Ascending aorta (tissue), 2 donors: ENCODE results near the gene LGALS1. TPM values are rescaled to one million over a fixed set of nuclear protein-coding genes. Genes with fewer than 3 reads are reported as not detected.

Source experiments
- DNase-seq, 2 donors: peaks; one replicate each; pipeline ENCODE4 v3.0.0-alpha.2; 2019; ENCODE audit warnings: low spot score in 2 of 2
- H3K27ac ChIP-seq, 2 donors: fragments of 200-600 bp; sonication (generic); one replicate each; pipeline ENCODE4 v1.5.1; 2016 to 2017; ENCODE audit warnings: mild to moderate bottlenecking in 1 of 2
- H3K27me3 ChIP-seq: fragments of 200-600 bp; sonication (generic); one replicate; pipeline ENCODE4 v1.5.1; 2017
- H3K36me3 ChIP-seq, 2 donors: fragments of 200-600 bp; sonication (generic); one replicate each; pipeline ENCODE4 v1.5.1; 2016
- H3K4me1 ChIP-seq, 2 donors: fragments of 200-600 bp; sonication (generic); one replicate each; pipeline ENCODE4 v1.5.1; 2016 to 2017; ENCODE audit warnings: mild to moderate bottlenecking in 1 of 2
- H3K4me3 ChIP-seq, 2 donors: fragments of 200-600 bp; sonication (generic); one replicate each; pipeline ENCODE4 v1.5.1; 2016 to 2017; ENCODE audit warnings: mild to moderate bottlenecking in 1 of 2
- H3K9me3 ChIP-seq, 2 donors: fragments of 200-600 bp; sonication (generic); one replicate each; pipeline ENCODE4 v1.5.1; 2016
- intact Hi-C: fragments of 100-400 bp; cut with DNase I; formaldehyde crosslinking; loops from one replicate; pipeline ENCODE4 v1.15.1; 2023
- total RNA-seq: library from RNA; depleted of rRNA; stranded (reverse); fragments of >200 nt; gene quantifications from one replicate; pipeline ENCODE4 v1.1.0, GENCODE V29; 2016
- TF ChIP-seq, protein P1 (sequence below), 3 experiments: fragments of 200-600 bp in 2 of 3; fragments of 450-650 bp in 1 of 3; sonication (generic) in 2 of 3; IDR thresholded peaks; one replicate each; pipeline ENCODE4 v1.5.1; 2016 to 2019; ENCODE audit warnings: antibody characterized with exemption in 3 of 3, mild to moderate bottlenecking in 1 of 3, moderate library complexity in 1 of 3

LGALS1 gene
- total RNA-seq, 1 donor from 2014 or later = 2,009 TPM

DNA sequence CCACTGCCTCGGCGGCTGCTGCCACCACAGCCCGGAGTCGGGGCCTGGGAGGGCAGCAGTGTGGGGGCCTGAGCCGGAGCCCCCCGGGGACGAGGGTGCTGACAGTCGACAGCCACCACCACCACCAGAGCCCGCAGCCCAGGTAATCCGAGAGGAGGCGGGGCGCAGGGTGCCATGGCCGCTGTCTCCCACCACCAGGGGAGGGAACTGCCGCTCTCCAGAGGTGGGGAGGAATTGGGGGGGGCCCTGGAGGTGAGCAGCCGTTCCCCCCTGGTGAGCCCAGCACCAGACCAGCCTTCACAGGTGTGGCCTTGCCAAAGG is 34.0 kb downstream of the LGALS1 start:
- Histone ChIP-seq H3K36me3 (no peaks in the 10 kb centered on the region), H3K27ac (no peak overlapping the region), H3K4me1 (no peaks in the 10 kb centered on the region), H3K9me3 (no peaks in the 10 kb centered on the region), H3K4me3 (no peak overlapping the region), H3K27me3 (no peaks in the 10 kb centered on the region)
- no peak for DNase-seq
- intact Hi-C loops = no loop called here
- TF ChIP-seq, protein P1, sequence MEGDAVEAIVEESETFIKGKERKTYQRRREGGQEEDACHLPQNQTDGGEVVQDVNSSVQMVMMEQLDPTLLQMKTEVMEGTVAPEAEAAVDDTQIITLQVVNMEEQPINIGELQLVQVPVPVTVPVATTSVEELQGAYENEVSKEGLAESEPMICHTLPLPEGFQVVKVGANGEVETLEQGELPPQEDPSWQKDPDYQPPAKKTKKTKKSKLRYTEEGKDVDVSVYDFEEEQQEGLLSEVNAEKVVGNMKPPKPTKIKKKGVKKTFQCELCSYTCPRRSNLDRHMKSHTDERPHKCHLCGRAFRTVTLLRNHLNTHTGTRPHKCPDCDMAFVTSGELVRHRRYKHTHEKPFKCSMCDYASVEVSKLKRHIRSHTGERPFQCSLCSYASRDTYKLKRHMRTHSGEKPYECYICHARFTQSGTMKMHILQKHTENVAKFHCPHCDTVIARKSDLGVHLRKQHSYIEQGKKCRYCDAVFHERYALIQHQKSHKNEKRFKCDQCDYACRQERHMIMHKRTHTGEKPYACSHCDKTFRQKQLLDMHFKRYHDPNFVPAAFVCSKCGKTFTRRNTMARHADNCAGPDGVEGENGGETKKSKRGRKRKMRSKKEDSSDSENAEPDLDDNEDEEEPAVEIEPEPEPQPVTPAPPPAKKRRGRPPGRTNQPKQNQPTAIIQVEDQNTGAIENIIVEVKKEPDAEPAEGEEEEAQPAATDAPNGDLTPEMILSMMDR (IDR thresholded peaks at IDR 0.05) = no peak

DNA sequence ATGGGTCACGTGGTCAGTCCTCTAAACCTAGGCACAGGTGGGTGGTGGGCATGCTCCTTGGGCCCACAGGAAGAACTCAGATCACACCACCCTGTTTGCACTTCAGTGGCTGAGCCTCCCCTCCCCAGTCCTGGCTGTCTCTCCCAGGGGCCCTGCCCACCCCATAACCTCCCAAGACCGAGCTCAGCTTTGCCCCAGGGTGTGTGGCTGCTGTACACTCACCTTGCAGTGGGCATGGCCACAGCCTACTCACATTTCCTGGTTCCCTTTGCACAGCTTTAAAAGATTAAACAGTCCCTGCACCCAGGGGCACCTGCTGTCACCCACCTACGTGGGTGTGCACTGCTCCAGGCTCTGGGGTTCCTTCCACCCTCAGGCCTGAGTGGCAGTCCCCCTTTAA is 35.2 kb downstream of the LGALS1 start:
- TF ChIP-seq, protein P1 (IDR thresholded peaks at IDR 0.05) = no peak
- intact Hi-C loops = no loop called here

DNA sequence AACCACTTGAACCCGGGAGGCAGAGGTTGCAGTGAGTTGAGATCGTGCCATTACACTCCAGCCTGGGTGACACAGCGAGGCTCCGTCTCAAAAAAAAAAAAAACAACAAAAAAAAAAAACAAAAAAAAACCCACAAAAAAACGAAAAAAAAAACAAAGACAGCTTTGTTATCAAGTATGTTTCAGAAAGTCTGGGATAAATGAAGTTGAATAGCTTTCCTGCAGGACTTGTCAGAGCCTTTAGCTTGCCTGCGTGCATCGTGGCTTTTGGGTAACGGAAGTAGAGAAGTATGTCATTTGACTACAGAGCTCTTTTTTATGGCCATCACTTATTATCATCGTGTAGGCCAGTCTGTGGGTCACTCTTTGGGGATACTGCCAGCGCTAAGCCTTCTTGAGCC is 36.1 kb downstream of the LGALS1 start:
- Histone ChIP-seq H3K27me3 (no peaks in the 10 kb centered on the region), H3K4me3 (no peak overlapping the region), H3K9me3 (no peaks in the 10 kb centered on the region), H3K27ac (no peak overlapping the region), H3K36me3 (no peaks in the 10 kb centered on the region), H3K4me1 (no peaks in the 10 kb centered on the region)
- intact Hi-C loops = no loop called here
- TF ChIP-seq, protein P1 (IDR thresholded peaks at IDR 0.05) = no peak
- DNase-seq = no peak

More for the DNA sequence above, 35.2 kb downstream of the LGALS1 start:
- DNase-seq = no peak
- Histone ChIP-seq H3K4me1 (no peaks in the 10 kb centered on the region), H3K9me3 (no peaks in the 10 kb centered on the region), H3K27ac (no peak overlapping the region), H3K36me3 (no peaks in the 10 kb centered on the region), H3K27me3 (no peaks in the 10 kb centered on the region), H3K4me3 (no peak overlapping the region)

DNA sequence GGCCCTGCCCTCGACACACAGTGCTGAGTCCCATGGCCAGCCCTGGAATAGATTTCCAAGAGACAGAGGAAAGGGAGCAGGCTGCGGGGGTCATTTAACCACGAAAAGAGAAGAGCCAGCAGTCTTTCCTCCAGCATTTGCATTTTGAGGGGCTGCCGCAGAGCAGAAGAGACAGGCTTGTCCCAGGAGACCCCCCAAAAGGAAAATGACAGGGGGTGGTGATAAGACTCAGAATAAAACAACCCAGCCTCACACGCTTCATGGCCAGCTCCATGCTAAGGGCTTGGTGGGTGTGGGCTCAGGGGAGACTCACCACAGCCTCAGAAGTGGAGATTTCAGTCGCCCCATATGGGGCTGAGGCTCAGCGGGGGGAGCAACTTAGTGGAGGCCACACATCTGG is 38.3 kb downstream of the LGALS1 start:
- intact Hi-C loops = no loop called here
- H3K36me3 ChIP-seq = no peaks in the 10 kb centered on the region
- TF ChIP-seq, protein P1 (IDR thresholded peaks at IDR 0.05) = no peak

DNA sequence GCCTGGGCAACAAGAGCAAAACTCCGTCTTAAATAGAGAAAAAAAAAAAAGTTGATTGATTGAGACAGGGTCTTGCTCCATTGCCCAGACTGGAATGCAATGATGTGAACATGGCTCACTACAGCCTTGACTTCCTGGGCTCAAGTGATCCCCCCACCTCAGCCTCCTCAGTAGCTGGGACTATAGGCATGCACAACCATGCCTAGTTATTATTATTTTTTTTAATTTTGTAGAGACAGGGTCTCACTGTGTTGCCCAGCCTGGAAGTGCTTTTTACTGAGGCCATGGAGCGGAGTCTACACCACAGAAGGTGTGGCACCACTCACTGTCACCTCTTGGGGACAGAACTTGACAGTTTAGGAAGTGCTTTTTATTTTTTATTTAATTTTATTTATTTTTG is 39.2 kb downstream of the LGALS1 start:
- no peak for DNase-seq
- Histone ChIP-seq H3K4me3 (no peak overlapping the region), H3K9me3 (no peaks in the 10 kb centered on the region), H3K36me3 (no peaks in the 10 kb centered on the region), H3K27ac (no peak overlapping the region), H3K4me1 (no peaks in the 10 kb centered on the region), H3K27me3 (no peaks in the 10 kb centered on the region)
- intact Hi-C loops = no loop called here
- TF ChIP-seq, protein P1 (IDR thresholded peaks at IDR 0.05) = no peak

More for the DNA sequence above, 38.3 kb downstream of the LGALS1 start:
- no peaks in the 10 kb centered on the region for H3K27me3 ChIP-seq
- H3K9me3 ChIP-seq = no peaks in the 10 kb centered on the region
- no peak overlapping the region for H3K4me3 ChIP-seq
- H3K27ac ChIP-seq = no peak overlapping the region
- H3K4me1 ChIP-seq = no peaks in the 10 kb centered on the region
- DNase-seq = no peak

DNA sequence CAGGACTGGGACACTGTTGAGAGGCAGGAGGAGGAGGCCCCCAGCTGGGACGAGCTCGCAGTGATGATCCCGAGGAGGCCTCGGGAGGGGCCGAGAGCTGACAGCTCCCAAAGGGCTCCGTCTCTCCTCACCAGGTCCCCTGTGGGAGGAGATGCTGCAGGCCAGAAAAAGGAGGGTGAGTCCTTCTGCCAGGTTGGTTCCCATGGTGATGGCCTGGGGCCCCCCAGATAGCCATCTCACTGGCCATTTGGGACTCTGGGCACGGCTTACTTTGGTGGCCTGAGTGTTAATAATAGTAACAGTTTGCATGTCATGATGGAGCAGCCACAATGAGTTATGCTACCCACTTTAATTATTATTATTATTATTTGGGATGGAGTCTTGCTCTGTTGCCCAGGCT is 40.3 kb downstream of the LGALS1 start:
- H3K4me3 ChIP-seq = no peak overlapping the region
- H3K9me3 ChIP-seq = no peaks in the 10 kb centered on the region
- DNase-seq = no peak
- H3K27me3 ChIP-seq = no peaks in the 10 kb centered on the region
- H3K4me1 ChIP-seq = no peaks in the 10 kb centered on the region
- no peaks in the 10 kb centered on the region for H3K36me3 ChIP-seq
- no peak overlapping the region for H3K27ac ChIP-seq
- TF ChIP-seq, protein P1 (IDR thresholded peaks at IDR 0.05) = no peak
- intact Hi-C loops = no loop called here
